ENCODE results near the gene NT5C.

NT5C gene

GRCh38 chr17:75147878-75148546 lies 16.5 kb upstream of the NT5C start:
- Histone ChIP-seq H4K20me1 (ENCODE audit: insufficient read depth, low read length) (no peaks in the 10 kb centered on the region), H3K9me3 (replicated peaks; ENCODE audit: insufficient read depth, low read length) (no peaks in the 10 kb centered on the region), H3K9ac (ENCODE audit: low read length) (no peak overlapping the region), H3K9me2 (replicated peaks; ENCODE audit: insufficient read depth, low read length) (no peaks in the 10 kb centered on the region), H3K27me3 (replicated peaks; ENCODE audit: insufficient read depth, low read length) (no peaks in the 10 kb centered on the region), H3K36me3 (replicated peaks; ENCODE audit: insufficient read depth, low read length) (peaks cover 10% of the 10 kb centered on the region; the same call in 1 of the 2 replicates), H3K4me1 (ENCODE audit: low read length) (peaks cover 8% of the 10 kb centered on the region), H2AFZ (ENCODE audit: low read length) (no peak overlapping the region), H3K4me3 (ENCODE audit: low read length) (no peak overlapping the region), H3K4me2 (ENCODE audit: low read depth, low read length) (no peak overlapping the region), H3F3A (ENCODE audit: insufficient read depth, low read length) (no peaks in the 10 kb centered on the region), H3K27ac (ENCODE audit: low read length) (no peak overlapping the region), H3K79me2 (ENCODE audit: low read length) (peaks cover 52% of the 10 kb centered on the region)
- no peak for TF ChIP-seq EZH2 (optimal IDR thresholded peaks at IDR 0.05; ENCODE audit: low read depth, low read length)
- TF ChIP-seq CTCF (IDR thresholded peaks at IDR 0.05; ENCODE audit: low read length), result no peak
- TF ChIP-seq EZH2phosphoT487 (IDR thresholded peaks at IDR 0.05; ENCODE audit: low read length), result no peak
- DNase-seq, result no peak

GRCh38 chr17:75146592-75146991 lies 15.1 kb upstream of the NT5C start:
- no peak overlapping the region for H3K9ac ChIP-seq (ENCODE audit: low read length)
- no peak overlapping the region for H3K4me3 ChIP-seq (ENCODE audit: low read length)
- H3K4me1 ChIP-seq (ENCODE audit: low read length), result no peaks in the 10 kb centered on the region
- no peak for DNase-seq
- peaks cover 10% of the 10 kb centered on the region; the same call in 1 of the 2 replicates for H3K36me3 ChIP-seq (replicated peaks; ENCODE audit: insufficient read depth, low read length)
- TF ChIP-seq CTCF (IDR thresholded peaks at IDR 0.05; ENCODE audit: low read length), result no peak
- no peak for TF ChIP-seq EZH2 (optimal IDR thresholded peaks at IDR 0.05; ENCODE audit: low read depth, low read length)
- no peak for TF ChIP-seq EZH2phosphoT487 (IDR thresholded peaks at IDR 0.05; ENCODE audit: low read length)
- no peaks in the 10 kb centered on the region for H3K9me3 ChIP-seq (replicated peaks; ENCODE audit: insufficient read depth, low read length)
- H3K4me2 ChIP-seq (ENCODE audit: low read depth, low read length), result no peak overlapping the region
- no peak overlapping the region for H2AFZ ChIP-seq (ENCODE audit: low read length)
- no peaks in the 10 kb centered on the region for H3F3A ChIP-seq (ENCODE audit: insufficient read depth, low read length)
- H3K9me2 ChIP-seq (replicated peaks; ENCODE audit: insufficient read depth, low read length), result no peaks in the 10 kb centered on the region
- no peaks in the 10 kb centered on the region for H3K27me3 ChIP-seq (replicated peaks; ENCODE audit: insufficient read depth, low read length)
- H3K27ac ChIP-seq (ENCODE audit: low read length), result no peak overlapping the region
- H4K20me1 ChIP-seq (ENCODE audit: insufficient read depth, low read length), result no peaks in the 10 kb centered on the region
- H3K79me2 ChIP-seq (ENCODE audit: low read length), result peaks cover 38% of the 10 kb centered on the region

GRCh38 chr17:75144816-75145512 lies 13.4 kb upstream of the NT5C start:
- Histone ChIP-seq H2AFZ (ENCODE audit: low read length) (no peak overlapping the region), H3K9me3 (replicated peaks; ENCODE audit: insufficient read depth, low read length) (no peaks in the 10 kb centered on the region), H3K27ac (ENCODE audit: low read length) (no peak overlapping the region), H3F3A (ENCODE audit: insufficient read depth, low read length) (no peaks in the 10 kb centered on the region), H3K27me3 (replicated peaks; ENCODE audit: insufficient read depth, low read length) (no peaks in the 10 kb centered on the region), H3K9me2 (replicated peaks; ENCODE audit: insufficient read depth, low read length) (no peaks in the 10 kb centered on the region), H3K79me2 (ENCODE audit: low read length) (peaks cover 22% of the 10 kb centered on the region), H3K4me1 (ENCODE audit: low read length) (no peaks in the 10 kb centered on the region; the same call in 1 of the 2 replicates), H3K4me2 (ENCODE audit: low read depth, low read length) (no peak overlapping the region), H3K9ac (ENCODE audit: low read length) (no peak overlapping the region), H3K4me3 (ENCODE audit: low read length) (no peak overlapping the region), H3K36me3 (replicated peaks; ENCODE audit: insufficient read depth, low read length) (peaks cover 10% of the 10 kb centered on the region; the same call in 1 of the 2 replicates), H4K20me1 (ENCODE audit: insufficient read depth, low read length) (no peaks in the 10 kb centered on the region)
- no peak for DNase-seq
- TF ChIP-seq EZH2phosphoT487 (IDR thresholded peaks at IDR 0.05; ENCODE audit: low read length) (no peak), EZH2 (optimal IDR thresholded peaks at IDR 0.05; ENCODE audit: low read depth, low read length) (no peak), CTCF (IDR thresholded peaks at IDR 0.05; ENCODE audit: low read length) (no peak)

All from MM.1S (cell line).